NCI-H446 treated with DMSO at 0.1 percent for 48 hours (cell line): ENCODE data around the gene FN1.
"Not testable (repeated sequence)": the region's sequence is repeated elsewhere in the genome, so short reads cannot be mapped to it uniquely, and the experiment has no call there.

ENCODE experiments used
- DNase-seq: peaks from one replicate; lab custom pipeline; 2025; lab: John Stamatoyannopoulos, UW

Gene FN1

GRCh38 chr2:215332872-215333595 is 102.8 kb downstream of the FN1 start:
- DNase-seq = no peak

- no peak for DNase-seq
Observed at GRCh38 chr2:215328066-215328465, 107.8 kb downstream of the FN1 start.

- no peak for DNase-seq
Observed at GRCh38 chr2:215324811-215325210, 111.1 kb downstream of the FN1 start.

- no peak for DNase-seq
Observed at GRCh38 chr2:215320679-215321078, 115.2 kb downstream of the FN1 start.

GRCh38 chr2:215320102-215320501 is 115.8 kb downstream of the FN1 start:
- DNase-seq = no peak

- no peak for DNase-seq
Observed at GRCh38 chr2:215319500-215319899, 116.4 kb downstream of the FN1 start.

GRCh38 chr2:215316336-215316735 is 119.5 kb downstream of the FN1 start:
- DNase-seq = no peak

- DNase-seq = no peak
Observed at GRCh38 chr2:215315301-215315700, 120.6 kb downstream of the FN1 start.

- DNase-seq = no peak
Observed at GRCh38 chr2:215314896-215315295, 121.0 kb downstream of the FN1 start.

- DNase-seq = no peak
Observed at GRCh38 chr2:215313255-215313613, 122.6 kb downstream of the FN1 start.

GRCh38 chr2:215311625-215312396 is 124.1 kb downstream of the FN1 start, which contains the start of gene ATIC:
ATIC (plus strand) TSS chr2:215312059; CDS start chr2:215312143, 84 bp downstream.
- peak; percentile 89 for DNase-seq

GRCh38 chr2:215311259-215311624 is 124.6 kb downstream of the FN1 start:
- not testable (repeated sequence) for DNase-seq
